Measurements from ENCODE around the gene RPP38.

DNA sequence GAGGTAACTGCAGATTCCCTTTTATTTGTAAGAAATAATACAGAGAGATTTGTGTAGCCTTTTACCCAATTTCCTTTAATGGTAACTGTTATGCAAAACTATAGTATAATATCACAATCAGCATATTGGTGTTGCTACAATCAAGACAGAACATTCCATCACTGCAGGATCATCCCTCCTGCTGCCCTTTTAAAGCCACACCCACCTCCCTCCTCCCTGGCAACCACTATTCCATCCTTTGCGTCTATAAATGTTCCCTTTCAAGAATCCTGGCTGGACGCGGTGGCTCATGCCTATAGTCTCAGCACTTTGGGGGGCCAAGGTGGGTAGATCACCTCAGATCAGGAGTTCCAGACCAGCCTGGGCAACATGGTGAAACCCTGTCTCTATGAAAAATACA lies 21.7 kb upstream of the RPP38 start:
- TF ChIP-seq CTCF (IDR thresholded peaks at IDR 0.05; ENCODE audit: borderline replicate concordance, extremely low read depth, low read length, poor library complexity, severe bottlenecking) (no peak), EZH2 (IDR thresholded peaks at IDR 0.05; ENCODE audit: borderline replicate concordance, low read depth, low read length, severe bottlenecking) (no peak)
